Stimulated activated naive CD8-positive, alpha-beta T cell treated with anti-CD3 and anti-CD28 coated beads, Interleukin-15, Interleukin-2, amounts not matched to agents 100 U/mL and 50 U/mL, for 24 hours (primary cell): ENCODE data around the gene PRR5.
"Not testable (repeated sequence)": the region's sequence is repeated elsewhere in the genome, so short reads cannot be mapped to it uniquely, and the experiment has no call there.

ENCODE experiments used
- ATAC-seq: fragments of 150-1000 bp; cut with Tn5 transposase; one replicate; pipeline ENCODE4 v1.10.0; 2021
- DNase-seq: peaks from one replicate; pipeline ENCODE4 v3.0.0; 2021

The PRR5 gene, protein sequence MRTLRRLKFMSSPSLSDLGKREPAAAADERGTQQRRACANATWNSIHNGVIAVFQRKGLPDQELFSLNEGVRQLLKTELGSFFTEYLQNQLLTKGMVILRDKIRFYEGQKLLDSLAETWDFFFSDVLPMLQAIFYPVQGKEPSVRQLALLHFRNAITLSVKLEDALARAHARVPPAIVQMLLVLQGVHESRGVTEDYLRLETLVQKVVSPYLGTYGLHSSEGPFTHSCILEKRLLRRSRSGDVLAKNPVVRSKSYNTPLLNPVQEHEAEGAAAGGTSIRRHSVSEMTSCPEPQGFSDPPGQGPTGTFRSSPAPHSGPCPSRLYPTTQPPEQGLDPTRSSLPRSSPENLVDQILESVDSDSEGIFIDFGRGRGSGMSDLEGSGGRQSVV

DNA sequence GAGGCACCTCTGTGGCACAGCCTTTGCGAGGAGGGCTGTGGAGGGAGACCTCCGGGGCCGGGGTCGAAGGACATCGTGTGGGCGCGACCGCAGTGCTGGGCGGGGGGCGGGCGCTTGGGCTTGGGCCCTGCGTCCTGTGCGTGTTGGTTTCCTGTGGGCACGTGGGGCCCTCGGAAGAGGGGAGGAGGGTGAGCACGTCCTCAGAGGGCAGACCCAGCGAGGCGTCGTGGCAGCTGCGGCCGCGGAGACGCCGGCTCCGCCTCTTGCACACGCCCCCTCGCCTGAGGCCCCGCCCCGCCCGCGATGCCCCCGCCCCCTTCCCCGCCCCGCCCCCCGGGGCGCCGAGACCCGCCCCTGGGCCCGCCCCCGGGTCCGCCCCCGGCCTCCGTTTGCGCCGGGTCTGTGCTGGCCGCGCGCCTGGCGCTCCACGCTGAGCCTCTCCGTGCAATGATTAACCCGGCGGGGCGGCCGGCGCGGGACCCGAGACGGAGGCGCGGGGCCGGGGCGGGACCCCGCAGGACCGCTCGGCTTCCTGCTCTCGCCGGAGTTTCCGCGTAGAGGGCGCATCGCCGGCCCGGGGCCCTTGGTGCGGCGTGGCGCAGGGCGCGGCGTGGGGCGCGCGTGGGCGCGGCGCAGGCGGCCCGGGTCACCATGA lies at the start of gene PRR5:
TSS of gene PRR5 (plus strand) at position 381 of the 655 bp plus-strand sequence. CDS start at position 652, 271 bp downstream.
- peak; percentile 82 for DNase-seq
- ATAC-seq = peak; percentile 82

DNA sequence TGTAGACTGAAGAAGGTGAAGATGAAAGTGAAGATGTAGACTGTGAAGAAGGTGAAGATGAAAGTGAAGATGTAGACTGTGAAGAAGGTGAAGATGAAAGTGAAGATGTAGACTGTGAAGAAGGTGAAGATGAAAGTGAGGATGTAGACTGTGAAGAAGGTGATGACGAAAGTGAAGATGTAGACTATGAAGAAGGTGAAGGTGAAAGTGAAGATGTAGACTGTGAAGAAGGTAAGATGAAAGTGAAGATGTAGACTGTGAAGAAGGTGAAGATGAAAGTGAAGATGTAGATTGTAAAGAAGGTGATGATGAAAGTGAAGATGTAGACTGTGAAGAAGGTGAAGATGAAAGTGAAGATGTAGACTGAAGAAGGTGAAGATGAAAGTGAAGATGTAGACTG lies 49.1 kb upstream of the PRR5 start:
- not testable (repeated sequence) for ATAC-seq, DNase-seq

DNA sequence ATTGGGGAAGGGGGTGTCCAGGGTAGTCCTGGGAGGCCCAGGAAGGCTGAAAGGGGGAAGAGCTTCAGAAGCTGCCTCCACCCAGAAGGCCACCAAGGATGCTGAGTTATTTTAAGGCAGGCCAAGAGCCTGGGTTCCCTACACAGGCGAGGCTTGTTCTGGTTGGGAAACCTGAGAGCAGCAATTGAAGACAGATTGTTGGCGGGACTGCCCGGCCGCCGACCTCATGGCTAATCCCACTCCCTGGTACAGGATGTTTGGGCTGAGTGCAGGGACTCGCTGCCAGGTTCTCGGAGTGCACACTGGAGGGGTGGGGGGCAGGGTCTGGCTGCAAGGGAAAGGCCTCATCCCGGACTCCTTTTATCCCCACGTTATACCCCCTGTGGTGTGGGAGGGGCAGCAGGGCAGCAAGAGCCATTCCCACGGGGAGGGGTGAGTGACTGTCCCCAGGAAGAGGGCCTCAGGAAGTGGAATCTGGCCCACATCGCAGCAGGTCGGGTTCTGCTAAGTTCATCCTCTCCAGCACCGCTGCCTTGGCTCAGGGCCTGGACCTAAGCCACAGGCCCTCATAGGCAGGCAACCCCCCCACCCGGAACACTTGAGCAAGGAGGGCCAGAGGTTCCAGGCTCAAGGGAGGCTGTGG lies 43.6 kb upstream of the PRR5 start:
- DNase-seq (no peak), ATAC-seq (no peak)

DNA sequence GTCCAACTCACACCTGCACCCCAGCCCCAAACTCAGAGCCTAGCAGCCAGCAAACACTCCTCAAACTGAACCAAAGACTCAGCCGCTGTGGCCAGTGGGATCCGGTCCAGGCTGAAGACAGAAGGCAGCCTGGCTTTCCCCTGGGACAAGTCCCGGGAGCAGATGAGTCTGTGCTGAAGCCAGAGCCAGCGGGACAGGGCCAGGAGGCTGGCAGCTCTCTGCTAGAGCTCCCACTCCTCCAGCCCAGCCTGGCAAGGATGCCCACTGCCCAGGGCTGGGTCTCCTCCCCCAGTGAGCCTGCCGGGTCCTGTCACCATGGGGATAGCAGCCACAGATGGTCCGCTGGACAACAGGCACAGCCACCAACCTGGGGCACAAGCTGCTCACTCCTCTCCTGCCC lies 42.9 kb upstream of the PRR5 start:
- ATAC-seq (no peak), DNase-seq (no peak)

DNA sequence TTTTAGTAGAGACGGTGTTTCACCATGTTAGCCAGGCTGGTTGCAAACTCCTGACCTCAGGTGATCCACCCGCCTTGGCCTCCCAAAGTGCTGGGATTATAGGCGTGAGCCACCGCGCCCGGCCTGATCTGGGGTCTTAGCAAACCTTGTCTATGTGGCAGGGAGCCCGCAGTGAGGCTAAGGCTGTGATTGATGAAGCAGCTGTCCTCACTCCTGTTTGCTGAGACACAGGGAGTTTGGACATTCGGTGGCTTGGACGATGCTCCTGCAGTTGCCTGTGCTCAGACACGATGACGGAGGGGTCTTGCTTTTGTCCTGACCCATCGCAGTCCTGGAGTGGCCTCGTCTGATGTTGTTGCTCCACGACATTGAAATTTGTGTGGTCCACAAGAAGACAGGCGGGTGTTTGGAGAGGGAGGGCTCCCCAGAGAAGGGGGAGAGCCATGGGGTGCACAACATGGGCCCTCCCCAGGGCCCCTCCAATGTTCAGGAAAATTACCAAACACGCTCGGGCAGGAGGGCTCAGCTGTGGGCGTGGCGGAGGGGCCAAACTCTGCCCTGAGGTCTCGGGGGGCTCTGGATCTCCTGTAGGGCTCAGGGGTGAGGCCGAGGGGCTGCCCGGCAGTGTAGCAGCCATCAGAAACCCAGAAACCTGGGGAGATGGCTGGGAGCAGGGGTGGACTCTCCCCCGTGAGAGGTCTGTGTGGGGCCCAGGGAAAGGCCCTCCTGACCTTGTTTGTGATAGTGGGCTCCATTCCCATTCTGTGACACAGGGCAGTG lies 41.8 kb upstream of the PRR5 start:
- ATAC-seq = no peak
- no peak for DNase-seq

DNA sequence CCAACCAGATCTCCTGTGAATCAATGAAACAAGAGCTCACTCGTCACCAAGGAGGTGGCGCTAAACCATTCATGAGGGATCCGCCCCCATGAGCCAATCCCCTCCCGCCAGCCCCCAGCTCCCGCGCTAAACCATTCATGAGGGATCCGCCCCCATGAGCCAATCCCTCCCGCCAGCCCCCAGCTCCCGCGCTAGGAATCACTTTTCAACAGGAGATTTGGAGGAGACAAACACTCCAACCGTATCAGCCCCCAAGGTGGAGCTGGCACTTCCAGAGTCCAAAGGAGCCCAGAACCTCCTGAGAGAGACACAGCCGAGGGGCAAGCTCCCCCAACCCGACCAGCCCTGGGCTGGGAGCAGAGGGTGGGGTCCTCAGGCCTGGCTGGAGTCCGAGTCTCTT lies 40.9 kb upstream of the PRR5 start:
- DNase-seq (no peak), ATAC-seq (no peak)

DNA sequence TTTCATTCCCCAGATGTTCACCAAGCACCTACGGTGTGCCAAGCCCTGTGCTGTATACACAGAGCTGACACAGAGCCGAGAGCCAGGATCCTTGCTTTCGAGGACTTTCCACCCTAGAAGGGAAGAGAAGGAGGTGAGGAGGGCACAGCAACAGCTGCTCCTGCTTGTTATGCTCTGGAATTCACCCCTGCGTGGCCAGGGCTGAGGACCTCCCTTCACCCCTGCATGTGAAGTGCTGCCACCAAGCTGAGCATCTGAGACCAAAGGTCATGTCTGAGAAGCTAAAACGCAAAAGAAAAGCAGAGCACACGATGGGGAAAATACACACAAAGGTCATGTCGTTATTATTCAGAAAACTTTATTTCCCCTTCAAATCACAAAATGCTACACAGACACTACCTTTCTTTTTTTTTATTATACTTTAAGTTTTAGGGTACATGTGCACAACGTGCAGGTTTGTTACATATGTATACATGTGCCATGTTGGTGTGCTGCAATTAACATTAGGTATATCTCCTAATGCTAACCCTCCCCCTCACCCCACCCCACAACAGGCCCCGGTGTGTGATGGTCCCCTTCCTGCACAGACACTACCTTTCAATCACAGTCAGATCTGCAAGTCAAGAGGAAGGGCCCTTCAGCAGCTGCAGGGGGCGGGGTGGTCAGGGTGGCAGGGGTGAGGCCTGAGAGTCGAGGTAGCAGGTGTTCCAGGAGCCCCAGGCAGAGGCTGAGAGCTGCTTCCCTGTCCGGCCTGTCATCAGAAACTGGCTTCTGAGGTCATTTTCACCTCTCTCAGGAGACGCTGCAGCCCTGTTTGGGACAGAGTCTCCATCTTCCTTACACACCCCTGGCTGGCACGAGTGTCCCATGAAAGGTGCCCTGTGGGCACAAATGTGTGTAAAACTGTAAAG lies 40.1 kb upstream of the PRR5 start:
- ATAC-seq = no peak
- DNase-seq = no peak

DNA sequence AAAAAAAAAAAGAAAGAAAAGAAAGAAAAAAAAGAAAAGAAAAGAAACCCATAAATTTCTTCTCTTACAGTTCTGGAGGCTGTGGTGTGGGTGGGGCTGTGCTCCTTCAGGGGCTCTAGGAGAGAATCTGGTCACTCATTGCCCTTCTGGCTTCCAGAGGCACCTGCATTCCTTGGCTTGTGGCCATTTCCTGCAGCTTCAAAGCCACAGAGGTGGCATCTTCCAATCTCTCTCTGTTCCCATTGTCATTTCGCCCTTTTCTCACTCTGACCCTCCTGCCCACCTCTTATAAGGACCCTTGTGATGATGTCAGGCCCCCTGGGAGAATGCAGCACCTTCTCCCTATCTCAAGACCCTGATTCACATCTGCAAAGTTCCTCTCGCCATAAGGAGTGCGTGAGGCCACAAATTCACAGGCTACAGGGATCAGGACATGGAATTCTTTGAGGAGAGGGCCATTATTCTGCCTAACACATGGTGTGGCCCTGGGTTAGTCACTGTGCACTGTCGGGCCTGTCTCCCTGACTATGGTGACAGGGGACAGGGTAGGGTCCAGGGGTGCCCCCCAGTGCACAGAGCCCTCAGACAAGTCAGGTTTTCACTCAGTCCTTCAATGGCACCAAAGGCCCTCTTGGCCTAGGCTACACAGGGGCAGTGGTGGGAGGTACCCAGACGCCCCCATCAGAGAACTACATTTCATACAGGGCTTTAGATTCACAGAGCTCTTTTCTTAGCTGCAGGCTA lies 38.6 kb upstream of the PRR5 start:
- ATAC-seq (no peak), DNase-seq (no peak)

DNA sequence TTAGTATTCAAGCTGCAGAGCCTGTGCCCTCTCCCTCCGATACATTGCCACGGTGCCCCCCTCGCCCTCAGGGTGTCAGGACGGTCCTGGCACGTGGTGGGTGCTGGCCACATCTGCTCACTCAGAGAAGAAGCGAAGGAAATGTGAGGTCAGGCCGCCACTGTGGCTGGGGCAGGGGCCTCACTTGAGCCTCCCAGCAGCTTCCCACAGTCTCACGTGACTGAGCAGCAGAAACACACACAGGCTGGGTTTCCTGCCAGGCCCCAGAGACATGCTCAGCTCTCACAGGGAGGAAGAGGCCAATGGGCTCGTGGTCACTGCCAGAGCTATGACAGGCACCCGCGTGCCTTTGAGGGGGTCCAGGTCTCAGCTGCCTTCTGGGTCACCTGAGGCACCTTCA lies 37.9 kb upstream of the PRR5 start:
- ATAC-seq (peak; percentile 36), DNase-seq (peak; percentile 57)

DNA sequence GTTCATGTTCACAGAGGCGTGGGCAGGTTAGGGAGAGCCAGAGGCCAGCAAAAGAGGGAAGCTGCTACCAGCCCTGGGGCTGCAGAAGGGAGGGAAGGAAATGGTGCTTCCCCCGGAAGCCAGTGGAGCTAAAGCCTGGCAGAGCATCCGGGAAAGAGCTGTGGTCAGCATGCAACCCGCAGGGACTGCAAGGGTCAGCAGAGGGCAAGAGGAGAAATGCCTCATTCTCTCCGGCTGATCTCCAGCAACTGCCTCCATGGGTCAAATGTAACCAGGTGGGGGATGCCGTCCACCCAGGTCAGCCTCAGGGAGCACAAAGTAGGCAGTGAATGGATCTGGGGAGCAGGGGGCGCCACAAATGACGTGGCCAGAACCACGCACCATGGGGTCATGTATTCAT lies 36.9 kb upstream of the PRR5 start:
- DNase-seq (no peak), ATAC-seq (no peak)

DNA sequence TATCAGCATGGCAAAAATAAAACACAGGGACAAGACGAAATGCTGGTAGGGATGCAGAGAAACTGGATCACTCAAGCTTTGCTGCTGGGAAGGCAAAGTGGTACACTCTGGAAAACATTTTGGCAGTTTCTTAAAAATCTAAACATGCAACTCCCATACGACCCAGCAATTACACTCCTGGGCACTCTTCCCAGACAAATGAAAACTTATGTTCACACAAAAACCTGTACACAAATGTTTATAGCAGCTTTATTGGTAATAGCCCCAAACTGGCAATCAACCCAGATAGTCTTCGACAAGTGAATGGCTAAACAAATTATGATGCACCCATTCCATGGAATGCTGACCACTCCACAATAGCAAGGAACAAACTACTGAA lies 35.8 kb upstream of the PRR5 start:
- ATAC-seq = no peak
- no peak for DNase-seq

DNA sequence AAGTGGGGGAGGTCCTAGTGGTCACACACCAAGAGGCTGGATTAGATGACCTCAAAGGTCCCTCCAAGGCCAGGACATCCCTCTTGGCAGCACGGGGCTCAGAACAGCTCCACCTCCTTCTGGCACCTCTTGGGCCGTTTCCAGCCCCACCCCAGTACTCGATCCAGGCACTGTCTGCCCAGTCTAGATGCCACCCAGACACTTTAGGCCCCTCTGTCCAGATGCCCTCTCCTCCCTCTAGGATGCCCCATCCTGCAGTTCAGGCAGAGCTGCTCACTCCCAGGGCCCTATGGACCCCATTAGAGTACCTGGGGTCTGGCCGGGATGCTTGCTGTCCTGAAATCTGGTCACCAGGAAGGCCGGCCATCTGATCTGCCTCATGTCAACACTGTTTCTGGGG lies 34.7 kb upstream of the PRR5 start:
- ATAC-seq (no peak), DNase-seq (no peak)

DNA sequence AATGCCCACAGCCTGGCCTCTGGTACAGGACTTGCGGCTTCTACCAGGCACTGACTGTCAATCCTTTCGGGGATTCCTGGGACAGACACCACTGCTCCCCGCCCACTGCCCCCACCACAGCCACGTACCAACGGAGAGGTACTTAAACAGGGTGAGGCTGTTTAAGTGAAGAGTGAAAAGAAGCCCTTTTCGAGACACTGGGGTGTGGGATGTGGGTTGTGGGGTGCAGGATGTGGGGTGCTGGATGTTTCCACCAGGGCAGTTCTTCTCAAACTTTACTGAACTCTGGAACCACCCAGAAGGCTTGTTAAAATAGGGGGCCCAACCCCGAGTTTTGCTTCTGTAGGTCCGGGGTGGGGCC lies 34.2 kb upstream of the PRR5 start:
- peak; percentile 42 for ATAC-seq
- DNase-seq = peak; percentile 69

DNA sequence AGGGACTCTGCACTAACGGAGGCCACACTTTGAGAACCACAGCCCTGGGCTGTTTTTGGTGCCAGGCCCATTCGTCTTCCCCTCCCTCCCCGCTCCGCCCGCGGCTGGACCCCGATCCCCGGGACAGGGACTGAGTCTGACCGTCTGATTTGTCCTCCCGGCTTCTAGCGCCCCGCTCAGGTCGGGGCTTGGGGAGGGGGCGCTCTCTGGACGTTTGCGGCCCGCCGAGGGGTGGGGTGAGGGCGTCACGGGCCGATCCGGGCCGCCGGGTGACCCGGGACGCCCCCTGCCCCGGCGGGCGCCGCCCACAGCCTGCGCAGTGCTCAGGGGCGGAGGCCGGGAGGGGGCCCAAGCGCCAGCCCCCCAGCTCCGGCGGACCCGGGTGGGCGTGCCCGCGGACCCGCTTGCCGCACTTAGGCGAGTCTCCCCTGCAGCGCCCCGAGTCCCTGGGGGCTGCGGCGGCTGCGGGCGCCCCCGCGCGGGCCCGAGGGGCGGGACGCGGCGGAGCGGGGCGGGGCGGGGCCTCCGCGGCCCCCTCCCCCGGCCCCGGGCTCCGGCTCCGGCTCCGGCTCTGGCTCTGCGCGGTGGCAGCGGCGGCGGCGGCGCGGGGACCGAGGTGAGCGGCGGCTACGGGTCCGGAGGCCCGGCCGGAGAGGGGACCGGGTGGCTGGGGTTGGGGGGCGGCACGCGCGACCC lies 33.7 kb upstream of the PRR5 start:
- ATAC-seq = peak; percentile 34
- peak; percentile 31 for DNase-seq

DNA sequence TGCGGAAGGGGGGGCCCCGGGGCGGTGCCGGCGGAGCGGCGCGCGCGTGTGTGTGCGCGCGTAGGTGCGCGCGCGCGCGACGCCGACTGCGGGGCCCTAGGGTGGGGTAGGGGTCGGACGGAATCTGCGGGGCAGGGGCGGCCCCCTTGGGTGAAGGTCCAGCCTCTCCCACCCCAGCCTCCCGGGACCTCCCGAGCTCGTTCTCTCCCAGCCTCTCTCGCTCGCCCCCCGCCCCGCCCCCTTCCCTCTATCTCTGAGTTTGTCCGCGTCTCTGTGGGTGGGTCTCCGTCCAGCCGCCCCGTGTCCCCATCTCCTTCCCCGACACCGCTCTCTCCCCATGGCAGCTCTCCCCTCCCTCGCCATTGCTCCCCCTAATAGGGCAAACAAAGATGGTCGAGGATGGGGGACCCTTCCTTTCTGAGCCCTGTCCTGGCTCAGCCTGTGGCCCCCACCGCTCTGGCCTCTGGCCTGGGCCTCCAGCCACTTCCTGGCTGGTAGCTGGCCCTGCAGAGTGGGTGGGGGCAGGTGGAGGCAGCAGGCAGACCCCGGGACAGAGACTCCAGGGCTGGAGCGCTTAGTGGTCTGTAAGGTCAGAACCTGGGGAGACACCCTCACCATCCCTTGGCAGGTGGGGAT lies 33.0 kb upstream of the PRR5 start:
- DNase-seq (no peak), ATAC-seq (no peak)

DNA sequence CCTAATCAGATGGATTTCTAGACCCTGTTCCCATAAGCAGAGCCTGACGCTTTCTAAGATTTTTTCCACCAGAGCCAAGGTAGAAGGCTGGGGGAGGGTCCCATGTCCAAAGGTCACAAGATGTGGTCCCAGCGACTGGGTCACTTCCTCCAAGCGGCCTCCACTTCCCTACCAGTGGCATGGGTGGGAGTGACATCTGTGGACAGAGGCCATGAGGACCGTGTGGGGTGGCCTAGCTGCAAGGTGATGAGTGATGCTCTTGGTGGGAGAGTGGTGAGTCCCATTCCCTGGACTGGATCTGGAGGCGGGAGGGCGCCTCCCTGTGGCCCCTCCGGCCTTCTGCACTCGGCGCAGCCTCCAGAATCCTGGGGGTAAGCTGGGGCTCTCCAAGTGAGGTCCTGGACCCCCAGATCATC lies 32.4 kb upstream of the PRR5 start:
- DNase-seq (no peak), ATAC-seq (no peak)

DNA sequence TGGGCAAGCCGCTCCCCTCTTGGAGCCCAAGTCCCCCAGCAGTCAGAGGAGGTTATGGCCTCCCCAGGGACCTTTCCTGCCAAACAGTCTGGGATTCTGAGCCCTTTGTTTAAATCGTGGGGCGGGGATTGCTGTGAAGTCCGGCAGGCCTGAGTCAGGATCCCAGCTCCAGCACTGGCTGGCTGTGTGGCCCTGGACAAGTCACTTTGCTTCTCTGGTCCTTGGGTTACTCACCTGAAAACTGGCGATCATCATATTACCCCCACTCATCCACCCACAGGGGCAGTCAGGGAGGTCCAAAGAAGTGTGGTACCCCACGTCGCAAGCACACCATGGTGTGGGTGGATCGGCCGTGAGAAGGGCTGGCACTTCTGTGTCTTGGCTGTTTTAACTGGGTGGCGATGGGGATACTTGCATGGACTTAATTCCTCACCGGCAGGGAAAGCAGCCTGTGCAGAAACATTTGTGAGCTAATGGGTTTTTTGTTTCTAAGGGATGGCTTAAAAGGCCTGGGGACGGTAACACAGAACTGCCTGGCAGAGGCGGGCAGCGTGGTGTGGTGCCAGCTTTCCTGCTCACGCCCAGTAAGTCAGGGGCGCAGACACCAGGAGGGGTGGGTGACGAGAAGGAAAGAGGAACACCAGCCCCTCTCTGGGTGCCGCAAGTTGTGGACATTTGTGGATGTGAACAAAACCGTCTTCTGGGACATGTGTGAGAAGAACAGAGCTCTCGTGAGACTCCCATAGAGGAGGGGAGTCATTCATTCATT lies 31.6 kb upstream of the PRR5 start:
- ATAC-seq (no peak), DNase-seq (no peak)

DNA sequence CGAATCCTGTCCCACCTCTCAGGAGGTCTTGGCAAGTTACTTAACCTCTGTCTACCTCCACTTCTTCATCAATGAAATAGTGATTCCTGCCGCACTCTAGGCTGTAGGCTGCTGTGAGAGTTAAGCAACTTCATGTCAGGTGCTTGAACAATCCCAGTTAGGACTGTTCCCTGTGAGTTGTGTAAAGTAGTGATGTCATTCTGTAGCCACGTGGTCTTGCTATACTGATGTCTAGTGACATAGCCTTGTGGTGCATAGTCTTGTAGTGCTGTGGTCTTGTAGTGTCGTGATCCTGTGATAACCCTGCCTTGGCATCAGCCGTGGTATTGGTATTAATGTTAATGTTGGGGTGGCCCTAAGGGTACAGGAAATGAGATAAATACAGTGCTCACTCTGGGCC lies 30.3 kb upstream of the PRR5 start:
- no peak for DNase-seq
- ATAC-seq = peak; percentile 66

DNA sequence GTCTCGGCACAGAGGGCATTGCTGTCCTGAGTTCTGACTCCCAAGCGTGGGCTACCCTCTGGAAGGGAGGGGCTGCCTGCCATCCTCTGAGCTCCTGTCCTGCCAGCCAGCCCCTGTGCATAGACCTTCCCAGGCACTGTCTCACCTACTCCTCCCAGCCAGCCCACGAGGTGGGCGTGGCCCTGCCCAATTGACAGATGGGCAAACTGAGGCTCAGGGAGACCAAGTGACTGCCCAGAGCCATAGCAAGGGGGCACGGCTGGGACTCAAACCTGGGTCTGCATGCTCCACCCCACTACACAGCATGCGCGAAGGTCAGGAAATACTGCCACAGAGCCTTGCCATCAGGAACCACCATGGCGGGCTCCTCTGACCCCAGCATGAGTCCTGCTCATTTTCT lies 29.4 kb upstream of the PRR5 start:
- ATAC-seq (no peak), DNase-seq (no peak)
